ENCODE measurements around the gene HIRIP3.

- TF ChIP-seq POLR2AphosphoS5 (IDR thresholded peaks at IDR 0.05; ENCODE audit: borderline replicate concordance, low read depth, low read length) = no peak
- no peak for TF ChIP-seq EZH2 (IDR thresholded peaks at IDR 0.05)
- TF ChIP-seq FOXP2 (optimal IDR thresholded peaks at IDR 0.05; ENCODE audit: control extremely low read depth, extremely low read length, insufficient read depth) = no peak
Observed at GRCh38 chr16:30009085-30009862, 13.9 kb upstream of the HIRIP3 start.
